Activated CD8-positive, alpha-beta memory T cell treated with anti-CD3 and anti-CD28 coated beads, Interleukin-2, amount 50 U/mL, for 1 hour (primary cell): ENCODE data around the gene MYBBP1A.

ENCODE experiments used
- DNase-seq: peaks from one replicate; pipeline ENCODE4 v3.0.0-alpha.2; 2020; ENCODE audit errors: extremely low read depth

The MYBBP1A gene

GRCh38 chr17:4518901-4519300 is 36.3 kb downstream of the MYBBP1A start:
- no peak for DNase-seq

GRCh38 chr17:4516735-4517134 is 38.4 kb downstream of the MYBBP1A start:
- no peak for DNase-seq

- no peak for DNase-seq
Observed at GRCh38 chr17:4515501-4515900, 39.7 kb downstream of the MYBBP1A start.

- no peak for DNase-seq
Observed at GRCh38 chr17:4514779-4515178, 40.4 kb downstream of the MYBBP1A start.

GRCh38 chr17:4514206-4514605 is 41.0 kb downstream of the MYBBP1A start:
- no peak for DNase-seq

DNA sequence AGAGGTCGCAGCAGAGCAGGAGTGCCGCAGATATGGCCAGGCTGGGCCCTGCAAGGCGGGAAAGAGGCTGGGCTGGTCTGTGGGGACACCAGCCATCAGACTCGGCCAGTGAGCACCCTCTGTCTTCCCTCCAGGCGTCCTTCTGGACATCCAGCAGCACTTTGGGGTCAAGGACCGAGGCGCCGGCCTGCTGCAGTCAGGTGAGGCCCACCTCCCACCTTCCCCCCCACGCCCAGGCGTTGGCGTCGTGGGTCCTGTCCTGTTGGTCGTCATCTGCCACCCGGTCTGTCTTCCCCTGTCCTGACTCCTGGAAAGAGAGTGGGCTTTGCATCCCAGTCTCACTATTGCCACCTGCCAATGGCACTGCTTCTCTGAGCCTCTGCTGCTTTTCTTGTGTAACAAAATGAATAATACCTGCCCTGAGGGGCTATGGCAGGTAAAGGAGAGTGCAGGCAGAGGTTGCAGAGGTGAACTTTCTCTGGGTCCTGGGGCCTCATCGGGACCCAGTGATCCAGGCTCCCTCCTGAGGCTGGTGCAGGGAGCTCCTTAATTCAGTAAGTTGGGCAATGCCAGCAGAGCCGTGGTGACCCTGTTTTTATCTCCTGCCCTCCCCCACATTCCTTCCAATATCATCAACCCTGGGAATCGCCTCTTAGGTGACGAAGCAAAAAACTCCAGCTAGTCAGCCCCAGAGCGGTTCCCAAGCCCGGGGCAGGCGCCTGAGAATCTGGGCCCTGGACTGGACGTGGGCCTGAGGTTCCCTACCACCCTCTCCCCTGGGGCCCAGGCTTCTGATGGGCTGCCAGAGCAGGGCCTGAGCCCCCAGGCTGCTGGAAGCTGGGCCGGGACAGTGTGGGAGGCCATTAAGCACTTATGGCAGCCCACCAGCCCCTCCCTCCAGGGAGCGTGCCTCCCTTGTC is 41.8 kb downstream of the MYBBP1A start:
- no peak for DNase-seq

- DNase-seq: no peak
Observed at GRCh38 chr17:4512156-4513112, 42.8 kb downstream of the MYBBP1A start.

DNA sequence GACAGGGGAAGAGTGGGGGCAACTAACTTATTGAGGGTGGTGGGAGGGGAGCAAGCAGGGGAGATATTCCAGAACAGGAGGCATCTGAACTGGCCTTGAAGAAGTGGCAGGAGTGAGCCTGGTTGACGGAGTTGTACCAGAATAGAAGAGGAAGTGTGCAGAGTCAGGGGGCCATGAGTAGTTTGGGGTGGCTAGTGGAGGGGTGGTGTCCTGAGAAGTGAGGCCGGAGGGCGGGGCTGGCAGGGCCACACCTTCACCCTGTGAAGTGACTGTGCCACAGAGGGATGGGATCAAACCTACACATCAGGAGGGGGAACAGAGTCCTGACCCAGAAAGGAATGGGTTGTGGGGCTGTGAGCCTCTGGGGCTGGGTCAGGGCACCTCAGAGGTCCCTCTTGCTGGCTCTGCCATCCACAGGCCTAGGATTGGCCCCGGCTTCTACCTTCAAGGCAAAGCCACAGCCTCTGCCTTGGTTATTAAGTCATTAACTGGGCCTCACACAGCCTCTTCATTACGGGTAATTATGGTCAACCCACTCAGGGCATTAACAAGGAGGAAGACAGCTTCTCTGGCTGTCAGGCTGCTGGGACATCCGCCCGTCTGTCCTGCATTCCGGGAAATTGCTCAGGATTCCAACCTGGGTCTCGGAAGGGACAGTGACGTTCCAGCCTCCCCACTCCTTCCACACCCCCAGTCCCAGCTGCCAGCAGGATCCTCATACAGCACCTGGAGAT is 43.8 kb downstream of the MYBBP1A start:
- no peak for DNase-seq

DNA sequence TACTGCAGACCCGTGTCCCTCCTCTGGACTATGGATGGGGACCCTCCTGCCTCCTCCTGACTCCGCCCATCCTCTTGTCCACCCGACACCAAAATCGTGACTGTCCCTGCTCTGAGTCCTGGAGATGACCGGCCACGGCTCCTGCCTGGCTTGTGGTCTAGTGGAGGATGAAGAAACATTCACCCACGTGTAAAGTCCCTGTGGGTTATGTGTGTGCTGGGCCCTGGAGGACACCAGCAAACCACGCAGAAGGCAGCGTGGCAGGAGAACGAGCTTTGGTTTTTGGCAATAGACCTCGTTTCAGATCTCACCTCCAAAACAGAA is 44.6 kb downstream of the MYBBP1A start:
- no peak for DNase-seq

DNA sequence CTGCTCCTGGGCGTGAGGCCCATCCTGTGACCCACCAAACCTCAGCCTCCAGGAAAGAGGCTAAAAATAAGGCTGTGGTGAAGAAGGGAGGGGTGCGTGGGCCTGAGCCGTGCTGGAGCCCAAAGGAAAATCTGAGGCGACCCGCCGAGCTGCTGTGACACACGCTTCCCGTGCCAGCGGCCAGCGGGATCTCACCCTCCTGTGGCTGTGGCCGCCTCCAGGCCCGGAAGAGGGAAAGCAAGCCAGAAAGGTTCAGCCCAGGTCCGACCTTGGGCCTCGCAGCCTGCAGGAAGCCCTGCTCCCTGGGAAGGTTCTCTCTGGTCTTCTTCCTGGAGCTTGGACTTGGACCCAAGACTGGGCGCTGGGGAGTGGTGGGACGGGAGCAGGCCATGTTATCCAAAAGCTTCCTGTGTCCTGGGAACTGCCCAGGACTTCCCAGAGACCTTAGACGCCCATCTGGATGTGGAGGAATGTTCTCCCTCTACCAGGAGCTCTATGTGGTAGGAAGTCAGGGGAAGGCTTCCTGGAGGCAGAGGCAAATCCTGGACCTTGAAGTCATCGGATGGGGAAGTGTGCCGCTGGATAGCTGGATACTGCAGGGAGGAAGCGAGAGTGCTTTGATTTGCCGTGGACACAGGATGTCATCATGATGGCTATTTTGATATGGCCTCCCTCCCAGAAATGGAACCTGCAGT is 45.1 kb downstream of the MYBBP1A start:
- no peak for DNase-seq

DNA sequence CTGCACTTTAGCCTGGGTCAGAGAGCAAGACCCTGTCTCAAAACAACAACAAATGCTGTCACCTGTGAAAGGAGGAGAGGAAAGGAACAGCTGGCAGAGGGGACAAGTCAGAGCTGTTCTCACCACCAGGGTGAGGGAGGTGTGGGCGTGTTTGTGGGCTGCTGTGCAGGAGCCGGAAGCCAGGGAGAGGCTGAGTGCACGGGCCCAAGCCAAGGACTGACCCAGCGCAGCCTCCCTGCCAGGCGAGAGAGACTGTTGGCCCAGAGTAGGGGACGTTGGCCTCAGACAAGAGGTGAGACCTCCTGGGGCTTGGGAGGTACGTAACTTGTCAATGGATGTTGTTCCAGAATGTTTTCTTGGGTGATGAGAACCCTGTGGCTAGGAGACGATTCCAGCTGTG is 45.8 kb downstream of the MYBBP1A start:
- DNase-seq: no peak

DNA sequence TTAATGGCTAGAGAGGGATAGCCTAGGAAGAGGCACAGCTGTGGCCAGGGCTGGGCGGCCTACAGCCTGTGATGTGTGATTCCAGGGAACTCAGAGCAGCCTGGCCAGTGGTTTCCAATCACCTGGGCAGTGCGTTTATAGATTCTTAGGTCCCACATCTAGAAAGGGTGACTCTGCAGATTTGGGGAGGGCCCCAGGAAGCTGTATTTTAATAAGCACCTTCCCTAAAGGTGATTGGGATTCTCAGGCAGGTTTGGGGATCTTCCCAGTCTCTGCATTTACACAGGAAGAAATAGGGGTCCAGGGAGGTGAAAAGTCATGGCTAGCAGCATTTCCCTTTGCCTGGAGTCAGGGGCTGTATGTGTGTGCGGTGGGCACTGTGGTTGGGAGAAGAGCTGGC is 47.0 kb downstream of the MYBBP1A start:
- no peak for DNase-seq

DNA sequence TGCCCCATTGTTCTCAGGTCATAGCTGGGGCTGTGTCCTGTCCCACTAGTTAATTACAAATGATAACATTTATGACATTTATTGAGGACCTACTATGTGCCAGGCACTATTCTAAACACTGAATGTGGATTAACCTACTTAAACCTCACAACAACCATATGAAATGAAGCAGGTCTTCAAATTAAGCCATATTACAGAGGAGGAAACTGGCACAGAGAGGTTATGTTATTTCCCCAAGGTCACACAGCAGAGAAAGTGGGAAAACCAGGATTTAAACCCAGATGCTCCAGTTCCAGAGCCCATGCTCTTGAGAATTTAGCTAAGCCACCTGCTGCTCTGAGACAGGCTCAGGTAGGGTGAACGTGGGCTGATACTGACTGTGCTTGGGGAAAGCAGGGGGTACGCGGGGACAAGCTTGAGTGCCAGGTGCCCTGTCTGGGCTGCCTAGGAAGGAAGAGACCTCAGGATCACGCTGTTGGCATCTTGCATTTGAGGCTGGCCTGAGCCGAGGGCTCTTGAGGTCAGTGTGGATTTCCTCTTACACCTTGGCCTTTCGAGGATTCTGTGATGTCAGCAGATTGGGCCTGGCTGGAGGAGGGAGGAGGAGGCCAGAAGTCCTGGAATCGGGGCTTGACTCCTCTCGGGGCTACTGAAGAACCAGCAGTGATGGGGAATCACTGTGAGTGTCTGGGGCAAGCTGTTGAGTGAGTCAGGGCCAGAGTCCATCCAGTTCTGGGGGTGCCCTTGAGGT is 47.6 kb downstream of the MYBBP1A start:
- no peak for DNase-seq

- no peak for DNase-seq
Observed at GRCh38 chr17:4506892-4507291, 48.3 kb downstream of the MYBBP1A start.

DNA sequence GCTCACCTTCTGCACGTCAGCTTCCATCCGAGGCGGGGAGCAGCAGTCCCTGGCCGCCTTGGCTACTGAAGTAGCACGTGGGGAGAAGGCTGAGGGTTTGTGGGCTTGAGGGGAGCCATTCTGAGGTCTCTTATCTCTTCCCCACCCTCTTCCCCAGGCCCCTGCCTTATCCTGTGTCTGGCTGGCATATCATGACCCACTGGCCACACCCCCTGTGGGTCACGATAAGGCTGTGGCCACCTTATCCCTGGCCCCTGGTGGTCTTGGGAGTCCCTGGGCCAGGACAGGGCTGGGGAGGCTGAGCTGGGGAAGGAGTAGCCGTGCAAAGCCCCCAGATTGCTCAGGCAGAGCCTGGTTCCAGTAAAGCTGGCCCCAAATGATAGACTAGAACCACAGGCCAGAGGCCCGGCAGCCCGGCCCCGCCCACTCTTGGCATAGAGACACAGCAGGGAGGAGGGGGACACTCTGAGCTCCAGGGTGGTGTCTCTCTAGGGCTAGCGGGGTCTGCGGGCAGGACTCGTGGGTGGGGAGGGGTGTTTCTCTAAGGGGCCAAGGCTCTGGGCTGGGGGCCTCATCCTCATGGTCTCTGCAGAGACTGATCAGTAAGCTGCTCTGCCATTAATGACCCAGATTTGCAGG is 48.9 kb downstream of the MYBBP1A start:
- no peak for DNase-seq

DNA sequence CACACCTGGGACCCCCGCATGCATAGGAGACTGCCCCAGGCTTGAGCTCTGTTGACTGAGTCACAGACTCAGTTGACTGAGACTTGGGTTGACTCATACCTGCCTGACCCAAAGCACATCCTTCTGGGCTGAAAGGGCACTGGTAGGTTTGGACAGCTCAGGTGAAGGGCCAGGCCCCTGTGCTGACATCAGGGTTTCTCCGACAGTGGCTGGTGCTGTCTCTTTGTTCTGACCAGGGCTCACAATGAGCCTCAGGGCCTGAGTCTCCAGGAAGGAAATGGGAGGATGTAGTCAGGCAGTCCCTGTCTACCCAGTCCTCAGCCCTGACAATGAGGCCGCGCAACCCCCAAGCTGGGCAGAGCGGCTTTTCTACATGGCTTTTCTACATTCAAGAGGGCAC is 50.0 kb downstream of the MYBBP1A start:
- no peak for DNase-seq

DNA sequence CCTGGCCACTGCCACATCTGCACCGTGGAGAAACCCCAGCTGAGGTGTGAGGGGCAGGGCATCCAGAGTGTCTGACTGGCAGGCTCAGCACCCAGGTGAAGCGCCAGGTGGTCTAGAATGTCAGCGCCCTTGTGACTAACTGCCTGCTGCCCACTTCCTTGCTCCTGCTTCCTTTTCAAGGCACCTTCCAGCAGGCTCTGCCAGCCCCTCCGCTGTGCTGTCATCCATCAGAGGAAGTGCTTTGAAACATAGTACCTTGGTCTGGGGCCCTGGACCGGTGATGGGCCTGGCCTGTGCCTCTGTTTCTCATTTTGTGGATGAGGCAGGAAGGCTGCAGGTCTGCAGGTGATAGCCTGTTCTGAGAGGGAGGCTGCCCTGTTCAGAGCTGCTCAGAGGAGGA is 51.0 kb downstream of the MYBBP1A start:
- no peak for DNase-seq

- DNase-seq: no peak
Observed at GRCh38 chr17:4503283-4504025, 51.7 kb downstream of the MYBBP1A start.

DNA sequence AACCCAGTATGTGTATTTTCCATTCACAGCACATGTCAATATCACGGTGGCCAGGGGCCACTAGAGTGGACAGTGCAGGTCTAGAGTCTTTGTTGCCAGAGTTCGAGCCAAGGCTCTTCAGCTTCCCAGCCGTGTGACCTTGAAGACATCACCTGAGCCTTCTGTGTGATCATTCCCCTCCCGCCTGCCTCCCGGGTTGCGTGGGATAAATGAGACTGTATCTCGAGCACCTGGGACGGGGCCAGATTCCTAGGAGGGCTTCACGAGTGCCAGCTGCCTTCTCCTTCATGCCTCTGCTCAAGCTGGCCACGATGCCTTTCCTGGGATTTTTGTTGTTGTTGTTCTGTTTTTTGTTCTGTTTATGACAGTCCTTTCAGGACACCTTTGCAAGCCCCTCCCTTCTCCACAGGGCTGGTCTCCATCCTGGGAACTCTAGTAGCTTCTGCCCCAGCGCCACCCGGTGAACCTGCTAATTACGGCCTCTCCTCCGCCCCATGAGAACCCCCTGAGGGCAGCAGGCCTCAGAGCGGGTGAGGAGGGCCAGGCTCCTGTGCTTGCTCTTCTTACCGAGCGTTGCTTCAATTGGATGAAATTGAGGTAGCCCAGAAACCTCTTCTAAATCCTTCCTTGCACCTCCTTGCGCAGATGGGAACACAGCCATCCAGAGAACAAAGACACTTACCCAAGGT is 52.6 kb downstream of the MYBBP1A start:
- no peak for DNase-seq
